Suprapubic skin (tissue), 4 donors: ENCODE results near the gene ADAMTS19. TPM values are rescaled to one million over a fixed set of nuclear protein-coding genes. Genes with fewer than 3 reads are reported as not detected.

Source experiments
- DNase-seq, 2 donors: peaks; one replicate each; pipeline ENCODE4 v3.0.0-alpha.2; 2019; ENCODE audit warnings: low spot score in 2 of 2
- H3K27ac ChIP-seq: fragments of 200-600 bp; sonication (generic); one replicate; pipeline ENCODE4 v1.5.1; 2019
- H3K27me3 ChIP-seq: fragments of 200-600 bp; sonication (generic); one replicate; pipeline ENCODE4 v1.5.1; 2019
- H3K36me3 ChIP-seq: fragments of 200-600 bp; sonication (generic); one replicate; pipeline ENCODE4 v1.5.1; 2019
- H3K4me1 ChIP-seq: fragments of 200-600 bp; sonication (generic); one replicate; pipeline ENCODE4 v1.5.1; 2019
- H3K4me3 ChIP-seq: fragments of 200-600 bp; sonication (generic); one replicate; pipeline ENCODE4 v1.5.1; 2019; ENCODE audit warnings: mild to moderate bottlenecking
- H3K9me3 ChIP-seq: fragments of 200-600 bp; sonication (generic); one replicate; pipeline ENCODE4 v1.5.1; 2019
- CTCF ChIP-seq, 2 donors: fragments of 200-600 bp in 1 of 2; fragments of 450-650 bp in 1 of 2; sonication (generic) in 1 of 2; IDR thresholded peaks; one replicate each; pipeline ENCODE4 v1.5.1; 2016 to 2019; ENCODE audit warnings: antibody characterized with exemption in 2 of 2, mild to moderate bottlenecking in 1 of 2, moderate library complexity in 1 of 2
- EP300 ChIP-seq: sonication (generic); formaldehyde crosslinking; IDR thresholded peaks from one replicate; pipeline ENCODE4 v1.6.1; 2017; ENCODE audit warnings: antibody characterized with exemption
- POLR2A ChIP-seq, 2 donors: fragments of 450-650 bp; IDR thresholded peaks; one replicate each; pipeline ENCODE4 v1.6.1; 2017; ENCODE audit warnings: antibody characterized with exemption in 2 of 2, mild to moderate bottlenecking in 2 of 2, moderate library complexity in 2 of 2
- POLR2AphosphoS5 ChIP-seq, 3 donors: sonication (generic); formaldehyde crosslinking; IDR thresholded peaks; one replicate each; pipeline ENCODE4 v1.6.1; 2017; ENCODE audit warnings: antibody characterized with exemption in 3 of 3
- WGBS: methylation state at CpG from one replicate; pipeline ENCODE4 v1.1.5; 2018; 5-methylcytosine and 5-hydroxymethylcytosine counted together
- total RNA-seq, 4 donors: library from RNA; depleted of rRNA; stranded (reverse); fragments of >200 nt; gene quantifications; one replicate each; pipeline ENCODE4 v1.1.0, GENCODE V29; 2016

The ADAMTS19 gene
- total RNA-seq, 4 donors from 2014 or later: not detected

- TF ChIP-seq POLR2A (IDR thresholded peaks at IDR 0.05): no peak
- TF ChIP-seq EP300: no peak
- TF ChIP-seq CTCF (IDR thresholded peaks at IDR 0.05): no peak
- TF ChIP-seq POLR2AphosphoS5 (IDR thresholded peaks at IDR 0.05): no peak
- DNase-seq: no peak
Observed at GRCh38 chr5:129698661-129699060, 238.6 kb downstream of the ADAMTS19 start.

GRCh38 chr5:129716235-129716634, 256.1 kb downstream of the ADAMTS19 start:
- TF ChIP-seq POLR2AphosphoS5 (IDR thresholded peaks at IDR 0.05) (no peak), EP300 (no peak), POLR2A (IDR thresholded peaks at IDR 0.05) (no peak), CTCF (IDR thresholded peaks at IDR 0.05) (no peak)
- WGBS: 50% methylated on average over 1 of the region's 1 CpG
- Histone ChIP-seq H3K27me3 (no peaks in the 10 kb centered on the region), H3K4me3 (no peak overlapping the region), H3K4me1 (no peaks in the 10 kb centered on the region), H3K9me3 (no peaks in the 10 kb centered on the region), H3K27ac (no peak overlapping the region), H3K36me3 (no peaks in the 10 kb centered on the region)
- DNase-seq: no peak

More at GRCh38 chr5:129698661-129699060, 238.6 kb downstream of the ADAMTS19 start:
- H3K27ac ChIP-seq: no peak overlapping the region
- no peak overlapping the region for H3K4me3 ChIP-seq
- no peaks in the 10 kb centered on the region for H3K4me1 ChIP-seq
- no peaks in the 10 kb centered on the region for H3K36me3 ChIP-seq
- H3K27me3 ChIP-seq: no peaks in the 10 kb centered on the region
- no peaks in the 10 kb centered on the region for H3K9me3 ChIP-seq

- 82% methylated on average over 5 of the region's 5 CpGs for WGBS
- no peaks in the 10 kb centered on the region for H3K9me3 ChIP-seq
- H3K4me3 ChIP-seq: no peak overlapping the region
- H3K27me3 ChIP-seq: no peaks in the 10 kb centered on the region
- TF ChIP-seq POLR2A (IDR thresholded peaks at IDR 0.05) (no peak), POLR2AphosphoS5 (IDR thresholded peaks at IDR 0.05) (no peak), CTCF (IDR thresholded peaks at IDR 0.05) (no peak), EP300 (no peak)
- no peaks in the 10 kb centered on the region for H3K36me3 ChIP-seq
- H3K27ac ChIP-seq: no peak overlapping the region
- DNase-seq: no peak
- no peaks in the 10 kb centered on the region for H3K4me1 ChIP-seq
Observed at GRCh38 chr5:129716651-129717050, 256.6 kb downstream of the ADAMTS19 start.

GRCh38 chr5:129717751-129718310, 257.7 kb downstream of the ADAMTS19 start:
- Histone ChIP-seq H3K27ac (no peak overlapping the region), H3K36me3 (no peaks in the 10 kb centered on the region), H3K4me3 (no peak overlapping the region), H3K27me3 (no peaks in the 10 kb centered on the region), H3K9me3 (no peaks in the 10 kb centered on the region), H3K4me1 (no peaks in the 10 kb centered on the region)
- TF ChIP-seq EP300 (no peak), POLR2A (IDR thresholded peaks at IDR 0.05) (no peak), CTCF (IDR thresholded peaks at IDR 0.05) (no peak)
- DNase-seq: no peak

GRCh38 chr5:129718471-129719090, 258.5 kb downstream of the ADAMTS19 start:
- no peaks in the 10 kb centered on the region for H3K4me1 ChIP-seq
- no peaks in the 10 kb centered on the region for H3K27me3 ChIP-seq
- no peak for TF ChIP-seq EP300
- TF ChIP-seq CTCF (IDR thresholded peaks at IDR 0.05): no peak
- TF ChIP-seq POLR2AphosphoS5 (IDR thresholded peaks at IDR 0.05): no peak
- no peak for TF ChIP-seq POLR2A (IDR thresholded peaks at IDR 0.05)
- DNase-seq: no peak
- WGBS: 41% methylated on average over 1 of the region's 1 CpG
- no peak overlapping the region for H3K27ac ChIP-seq
- H3K4me3 ChIP-seq: no peak overlapping the region
- no peaks in the 10 kb centered on the region for H3K9me3 ChIP-seq
- H3K36me3 ChIP-seq: no peaks in the 10 kb centered on the region
